Neural cell (in vitro differentiated cells): ENCODE data around the gene TUBA8.
"Not testable (repeated sequence)": the region's sequence is repeated elsewhere in the genome, so short reads cannot be mapped to it uniquely, and the experiment has no call there.

Experiments used
- POLR2AphosphoS5 ChIP-seq: IDR thresholded peaks from 2 replicates; pipeline ENCODE4 v1.6.1; 2012
- TF ChIP-seq, protein P1 (sequence below): fragments of 450-650 bp; IDR thresholded peaks from 2 replicates; pipeline ENCODE4 v1.5.1; 2014; ENCODE audit warnings: antibody characterized with exemption, mild to moderate bottlenecking, moderate library complexity; ENCODE audit not compliant: poor library complexity, severe bottlenecking

DNA sequence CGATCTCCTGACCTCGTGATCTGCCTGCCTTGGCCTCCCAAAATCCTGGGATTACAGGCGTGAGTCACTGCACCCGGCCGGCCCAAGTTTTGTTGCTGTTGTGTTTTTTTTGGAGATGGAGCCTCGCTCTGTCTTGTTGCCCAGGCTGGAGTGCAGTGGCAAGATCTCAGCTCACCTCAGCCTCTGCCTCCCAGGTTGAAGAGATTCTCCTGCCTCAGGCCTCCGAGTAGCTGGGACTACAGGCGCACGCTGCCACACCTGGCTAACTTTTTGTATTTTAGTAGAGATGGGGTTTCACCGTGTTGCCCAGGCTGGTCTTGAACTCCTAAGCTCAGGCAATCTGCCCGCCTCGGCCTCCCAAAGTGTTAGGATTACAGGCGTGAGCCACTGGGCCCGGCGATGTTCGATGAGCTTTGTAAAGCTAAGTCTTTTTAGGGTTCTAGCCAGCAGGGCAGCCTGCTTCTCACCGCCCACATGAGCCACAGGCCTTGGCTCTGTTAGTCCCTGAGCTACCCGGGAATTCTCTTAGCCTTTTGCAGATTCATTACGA is 12.9 kb downstream of the TUBA8 start:
- TF ChIP-seq, protein P1, sequence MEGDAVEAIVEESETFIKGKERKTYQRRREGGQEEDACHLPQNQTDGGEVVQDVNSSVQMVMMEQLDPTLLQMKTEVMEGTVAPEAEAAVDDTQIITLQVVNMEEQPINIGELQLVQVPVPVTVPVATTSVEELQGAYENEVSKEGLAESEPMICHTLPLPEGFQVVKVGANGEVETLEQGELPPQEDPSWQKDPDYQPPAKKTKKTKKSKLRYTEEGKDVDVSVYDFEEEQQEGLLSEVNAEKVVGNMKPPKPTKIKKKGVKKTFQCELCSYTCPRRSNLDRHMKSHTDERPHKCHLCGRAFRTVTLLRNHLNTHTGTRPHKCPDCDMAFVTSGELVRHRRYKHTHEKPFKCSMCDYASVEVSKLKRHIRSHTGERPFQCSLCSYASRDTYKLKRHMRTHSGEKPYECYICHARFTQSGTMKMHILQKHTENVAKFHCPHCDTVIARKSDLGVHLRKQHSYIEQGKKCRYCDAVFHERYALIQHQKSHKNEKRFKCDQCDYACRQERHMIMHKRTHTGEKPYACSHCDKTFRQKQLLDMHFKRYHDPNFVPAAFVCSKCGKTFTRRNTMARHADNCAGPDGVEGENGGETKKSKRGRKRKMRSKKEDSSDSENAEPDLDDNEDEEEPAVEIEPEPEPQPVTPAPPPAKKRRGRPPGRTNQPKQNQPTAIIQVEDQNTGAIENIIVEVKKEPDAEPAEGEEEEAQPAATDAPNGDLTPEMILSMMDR, result not testable (repeated sequence)
- not testable (repeated sequence) for TF ChIP-seq POLR2AphosphoS5
